NT2/D1 (cell line): ENCODE data around the gene MAP2K6.

ENCODE experiments used
- SUZ12 ChIP-seq: IDR thresholded peaks from 2 replicates; pipeline ENCODE4 v1.6.1; 2011; ENCODE audit not compliant: insufficient read length, insufficient read depth; ENCODE audit errors: extremely low read depth
- YY1 ChIP-seq: IDR thresholded peaks from 2 replicates; pipeline ENCODE4 v1.6.1; 2011; ENCODE audit not compliant: insufficient read length, insufficient read depth
- ZNF274 ChIP-seq: IDR thresholded peaks from 2 replicates; pipeline ENCODE4 v1.6.1; 2011; ENCODE audit warnings: mild to moderate bottlenecking, low read depth, low read length

- no peak for TF ChIP-seq ZNF274
- no peak for TF ChIP-seq YY1
- no peak for TF ChIP-seq SUZ12
These were observed 102.4 kb downstream of the MAP2K6 start for GRCh38 chr17:69516911-69517310.
